GM23248 (cell line): ENCODE measurements around the gene RPS19BP1. TPM values are rescaled to one million over a fixed set of nuclear protein-coding genes. Genes with fewer than 3 reads are reported as not detected.

Experiments
- DNase-seq: peaks from one replicate; pipeline ENCODE4 v3.0.0-alpha.2; 2015
- H2AFZ ChIP-seq: fragments of 200-600 bp; sonication (generic); 2 replicates; pipeline ENCODE4 v1.6.1; 2016; ENCODE audit warnings: antibody characterized with exemption
- H3F3A ChIP-seq: fragments of 200-600 bp; sonication (generic); 2 replicates; pipeline ENCODE4 v1.6.1; 2016; ENCODE audit warnings: mild to moderate bottlenecking, antibody characterized with exemption, mixed run types; ENCODE audit not compliant: insufficient read depth
- H3K27ac ChIP-seq: fragments of 200-600 bp; sonication (generic); 2 replicates; pipeline ENCODE4 v1.5.1; 2016; ENCODE audit warnings: mild to moderate bottlenecking
- H3K27me3 ChIP-seq: fragments of 200-600 bp; sonication (generic); replicated peaks from 2 replicates; pipeline ENCODE4 v1.6.1; 2016; ENCODE audit warnings: mild to moderate bottlenecking; ENCODE audit not compliant: insufficient read depth
- H3K36me3 ChIP-seq: fragments of 200-600 bp; sonication (generic); 2 replicates; pipeline ENCODE4 v1.6.1; 2016; ENCODE audit warnings: low read depth, mild to moderate bottlenecking
- H3K4me1 ChIP-seq: fragments of 200-600 bp; sonication (generic); 2 replicates; pipeline ENCODE4 v1.6.1; 2016; ENCODE audit warnings: mild to moderate bottlenecking; ENCODE audit not compliant: insufficient read depth
- H3K4me2 ChIP-seq: fragments of 200-600 bp; sonication (generic); one replicate; pipeline ENCODE4 v1.6.1; 2016; ENCODE audit warnings: mild to moderate bottlenecking; ENCODE audit not compliant: unreplicated experiment
- H3K4me3 ChIP-seq: fragments of 200-600 bp; sonication (generic); 2 replicates; pipeline ENCODE4 v1.5.1; 2016; ENCODE audit warnings: mild to moderate bottlenecking
- H3K79me2 ChIP-seq: fragments of 200-600 bp; sonication (generic); 2 replicates; pipeline ENCODE4 v1.6.1; 2016; ENCODE audit warnings: mild to moderate bottlenecking; ENCODE audit not compliant: insufficient read depth
- H3K9ac ChIP-seq: fragments of 200-600 bp; sonication (generic); 2 replicates; pipeline ENCODE4 v1.6.1; 2016; ENCODE audit warnings: mild to moderate bottlenecking
- H3K9me2 ChIP-seq: fragments of 200-600 bp; sonication (generic); 2 replicates; pipeline ENCODE4 v1.6.1; 2016; ENCODE audit warnings: mixed run types, mild to moderate bottlenecking, moderate library complexity; ENCODE audit not compliant: insufficient read depth
- H3K9me3 ChIP-seq: fragments of 200-600 bp; sonication (generic); one replicate; pipeline ENCODE4 v1.6.1; 2017; ENCODE audit warnings: low read depth
- H4K20me1 ChIP-seq: fragments of 200-600 bp; sonication (generic); 2 replicates; pipeline ENCODE4 v1.6.0; 2016; ENCODE audit not compliant: insufficient read depth
- EZH2 ChIP-seq: fragments of 200-600 bp; sonication (generic); IDR thresholded peaks from 2 replicates; pipeline ENCODE4 v1.6.1; 2018; ENCODE audit warnings: antibody characterized with exemption, mild to moderate bottlenecking; ENCODE audit not compliant: insufficient read depth, poor library complexity, severe bottlenecking
- EZH2phosphoT487 ChIP-seq: fragments of 200-600 bp; sonication (generic); IDR thresholded peaks from 2 replicates; pipeline ENCODE4 v1.6.1; 2018; ENCODE audit warnings: antibody characterized with exemption, moderate library complexity, mild to moderate bottlenecking, low read depth; ENCODE audit not compliant: insufficient read depth
- WGBS, 2 experiments: methylation state at CpG; one replicate each; pipeline ENCODE4 v1.1.6; 2015 to 2017; ENCODE audit warnings: low lambda C conversion rate in 2 of 2, low coverage in 1 of 2; ENCODE audit errors: missing lambda C conversion rate in 2 of 2; 5-methylcytosine and 5-hydroxymethylcytosine counted together
- in situ Hi-C: fragments of 300-500 bp; cut with MboI; formaldehyde crosslinking; loops from 2 replicates; pipeline ENCODE4 v1.15.0; 2020
- polyA plus RNA-seq: library from polyadenylated mRNA; unstranded; fragments of >200 nt; fragmentation: Nextera tagmentation; extraction: Ambion mirVana; gene quantifications from 2 replicates; pipeline ENCODE4 v1.2.1, GENCODE V29; 2016
- total RNA-seq: library from RNA; depleted of rRNA; stranded (reverse); fragments of >200 nt; shearing (Covaris generic); gene quantifications from 2 replicates; pipeline ENCODE4 v1.2.3, GENCODE V29; 2014

The RPS19BP1 gene
- total and polyA plus RNA-seq, 2 experiments from 2014 or later, result 93.9 to 114 TPM

GRCh38 chr22:39530116-39530515 is 2.4 kb downstream of the RPS19BP1 start:
- Histone ChIP-seq H3K9me3 (no peaks in the 10 kb centered on the region), H3F3A (peaks cover 16% of the 10 kb centered on the region), H3K4me2 (no peak overlapping the region), H3K36me3 (0 out of 2 replicates have a peak, but pooled peaks cover 3% of the 10 kb centered on the region), H3K79me2 (peaks cover 40% of the 10 kb centered on the region), H3K9ac (no peak overlapping the region), H2AFZ (no peak overlapping the region), H3K9me2 (no peaks in the 10 kb centered on the region), H3K4me1 (peaks cover 15% of the 10 kb centered on the region), H3K4me3 (no peak overlapping the region), H3K27me3 (no peaks in the 10 kb centered on the region), H3K27ac (no peak overlapping the region), H4K20me1 (no peaks in the 10 kb centered on the region)
- WGBS, 2 experiments, result 72 to 75% methylated on average over 6 of the region's 6 CpGs
- in situ Hi-C loops, result no loop called here
- TF ChIP-seq EZH2phosphoT487 (no peak), EZH2 (no peak)
- no peak for DNase-seq

DNA sequence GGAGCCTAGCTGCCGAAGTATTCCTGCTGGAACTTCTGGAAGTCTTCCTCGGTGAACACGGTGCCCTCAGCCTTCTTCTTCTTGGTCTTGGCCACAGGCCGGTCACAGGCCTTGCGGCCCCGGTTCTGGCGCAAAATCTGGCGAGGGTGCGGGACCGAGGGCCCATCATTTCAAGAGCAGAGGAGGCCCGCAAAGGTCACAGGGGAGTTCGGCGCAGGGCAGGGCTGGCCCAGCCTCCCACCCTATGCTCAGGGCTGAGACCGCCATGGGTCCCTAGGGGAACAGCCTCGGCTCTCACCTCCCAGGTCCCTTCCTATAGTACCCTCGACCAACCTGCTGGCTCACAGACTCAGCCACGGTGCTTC is 3.1 kb downstream of the RPS19BP1 start:
- Histone ChIP-seq H3K4me2 (no peak overlapping the region), H3K27me3 (no peaks in the 10 kb centered on the region), H2AFZ (no peak overlapping the region), H3K79me2 (peaks cover 40% of the 10 kb centered on the region), H3K9me3 (no peaks in the 10 kb centered on the region), H3K4me3 (no peak overlapping the region), H3K4me1 (peaks cover 15% of the 10 kb centered on the region), H3K27ac (no peak overlapping the region), H3F3A (peaks cover 22% of the 10 kb centered on the region), H3K9me2 (no peaks in the 10 kb centered on the region), H4K20me1 (no peaks in the 10 kb centered on the region), H3K9ac (no peak overlapping the region), H3K36me3 (0 out of 2 replicates have a peak, but pooled peaks cover 3% of the 10 kb centered on the region)
- WGBS, 2 experiments, result 45 to 56% methylated on average over 16 to 17 of the region's 17 CpGs
- DNase-seq, result no peak
- TF ChIP-seq EZH2, result no peak
- TF ChIP-seq EZH2phosphoT487, result no peak
- in situ Hi-C loops, result no loop called here

DNA sequence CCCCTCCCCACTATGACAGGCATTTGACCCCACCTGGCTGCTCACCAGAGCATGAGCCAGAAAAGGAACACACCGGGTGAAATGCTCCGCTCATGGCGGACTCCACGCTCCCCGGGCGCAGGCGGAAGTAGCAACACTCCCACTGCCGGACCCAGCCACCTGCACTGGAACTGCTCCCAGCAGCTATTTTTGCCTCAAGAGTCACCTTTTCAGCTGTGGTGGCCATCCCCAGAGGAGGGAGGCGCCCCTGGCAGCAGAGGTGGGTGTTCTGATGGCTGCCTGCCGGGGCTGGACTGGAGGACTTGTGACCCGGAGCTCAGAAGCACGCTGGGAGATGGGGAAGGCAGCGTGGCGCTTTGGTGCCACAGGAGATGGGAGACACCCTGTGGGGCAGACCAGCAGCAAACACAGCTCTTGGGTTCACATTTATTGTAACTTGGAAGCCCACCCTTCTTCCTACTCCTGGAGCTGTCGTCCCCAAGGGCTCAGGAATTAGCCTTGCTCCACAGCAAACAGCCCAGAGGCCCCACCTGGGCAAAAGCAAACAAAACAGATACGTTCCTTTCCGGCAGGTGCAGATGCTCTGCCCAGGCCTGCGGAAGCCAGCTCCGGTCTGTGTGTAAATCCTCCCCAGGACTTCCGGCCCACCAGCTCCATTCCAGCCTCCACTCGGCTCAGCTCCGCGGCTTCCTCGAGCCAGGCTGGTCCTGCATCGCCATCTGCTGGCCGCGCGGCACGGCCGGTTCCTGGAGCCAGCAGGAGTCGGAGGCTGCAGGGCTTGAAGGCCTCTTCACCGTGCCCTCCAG is 3.7 kb downstream of the RPS19BP1 start:
- H3K4me1 ChIP-seq, result peaks cover 15% of the 10 kb centered on the region
- H3K4me3 ChIP-seq, result no peak overlapping the region
- WGBS, 2 experiments, result 33 to 34% methylated on average over 32 of the region's 32 CpGs
- no peak overlapping the region for H3K27ac ChIP-seq
- H3K36me3 ChIP-seq, result 0 out of 2 replicates have a peak, but pooled peaks cover 3% of the 10 kb centered on the region
- no peak overlapping the region for H3K9ac ChIP-seq
- no peak for TF ChIP-seq EZH2phosphoT487
- no peak for TF ChIP-seq EZH2
- in situ Hi-C loops, result no loop called here
- H3K79me2 ChIP-seq, result peaks cover 40% of the 10 kb centered on the region
- H3K4me2 ChIP-seq, result peak overlapping the region; percentile 7
- H2AFZ ChIP-seq, result no peak overlapping the region
- H3K9me2 ChIP-seq, result no peaks in the 10 kb centered on the region
- H3K9me3 ChIP-seq, result no peaks in the 10 kb centered on the region
- peaks cover 26% of the 10 kb centered on the region for H3F3A ChIP-seq
- DNase-seq, result peak; percentile 95
- no peaks in the 10 kb centered on the region for H4K20me1 ChIP-seq
- no peaks in the 10 kb centered on the region for H3K27me3 ChIP-seq

- no peaks in the 10 kb centered on the region for H3K27me3 ChIP-seq
- in situ Hi-C loops, result no loop called here
- no peak overlapping the region for H3K4me2 ChIP-seq
- H3F3A ChIP-seq, result peaks cover 26% of the 10 kb centered on the region
- peaks cover 3% of the 10 kb centered on the region; the same call in 1 of the 2 replicates for H3K36me3 ChIP-seq
- WGBS, 2 experiments, result 61 to 63% methylated on average over 12 of the region's 12 CpGs
- H3K79me2 ChIP-seq, result peaks cover 44% of the 10 kb centered on the region
- no peak overlapping the region for H2AFZ ChIP-seq
- H3K4me3 ChIP-seq, result no peak overlapping the region
- no peaks in the 10 kb centered on the region for H3K9me2 ChIP-seq
- no peak overlapping the region for H3K27ac ChIP-seq
- no peak for DNase-seq
- TF ChIP-seq EZH2 (no peak), EZH2phosphoT487 (no peak)
- no peaks in the 10 kb centered on the region for H3K9me3 ChIP-seq
- H3K4me1 ChIP-seq, result peaks cover 17% of the 10 kb centered on the region
- H4K20me1 ChIP-seq, result peaks cover 1% of the 10 kb centered on the region; the same call in 1 of the 2 replicates
- H3K9ac ChIP-seq, result no peak overlapping the region
Measured at GRCh38 chr22:39528080-39528661, 4.4 kb downstream of the RPS19BP1 start.
